ENCODE data around the gene LRRC49.
"Not testable (repeated sequence)": the region's sequence is repeated elsewhere in the genome, so short reads cannot be mapped to it uniquely, and the experiment has no call there.

Gene LRRC49

GRCh38 chr15:70858614-70859321 is 33.9 kb upstream of the LRRC49 start:
- H3K9me3 ChIP-seq (ENCODE audit: control insufficient read depth, insufficient read depth, low read length); H3K36me3 ChIP-seq (ENCODE audit: insufficient read depth, low read length); H3K9ac ChIP-seq (ENCODE audit: low read depth, low read length); H3K4me1 ChIP-seq (ENCODE audit: insufficient read depth, low read length): not testable (repeated sequence)

DNA sequence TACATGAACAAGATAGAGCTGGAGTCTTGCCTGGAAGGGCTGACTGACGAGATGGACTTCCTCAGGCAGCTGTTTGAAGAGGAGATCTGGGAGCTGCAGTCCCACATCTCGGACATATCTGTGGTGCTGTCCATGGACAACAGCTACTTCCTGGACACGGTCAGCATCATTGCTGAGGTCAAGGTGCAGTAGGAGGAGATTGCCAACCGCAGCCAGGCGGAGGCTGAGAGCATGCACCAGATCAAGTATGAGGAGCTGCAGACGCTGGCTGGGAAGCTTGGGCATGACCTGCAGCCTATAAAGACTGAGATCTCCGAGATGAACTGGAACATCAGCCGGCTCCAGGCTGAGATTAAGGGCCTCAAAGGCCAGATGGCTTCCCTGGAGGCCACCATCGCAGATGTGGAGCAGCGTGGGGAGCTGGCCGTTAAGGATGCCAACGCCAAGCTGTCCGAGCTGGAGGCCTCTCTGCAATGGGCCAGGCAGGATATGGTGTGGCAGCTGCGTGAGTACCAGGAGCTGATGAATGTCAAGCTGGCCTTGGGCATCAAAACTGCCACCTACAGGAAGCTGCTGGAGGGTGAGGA is 33.2 kb upstream of the LRRC49 start:
- Histone ChIP-seq H3K9ac (ENCODE audit: low read depth, low read length) (no peak overlapping the region), H3K4me1 (ENCODE audit: insufficient read depth, low read length) (no peaks in the 10 kb centered on the region; the same call in 1 of the 2 replicates), H3K36me3 (ENCODE audit: insufficient read depth, low read length) (no peaks in the 10 kb centered on the region), H3K9me3 (ENCODE audit: control insufficient read depth, insufficient read depth, low read length) (no peaks in the 10 kb centered on the region)

DNA sequence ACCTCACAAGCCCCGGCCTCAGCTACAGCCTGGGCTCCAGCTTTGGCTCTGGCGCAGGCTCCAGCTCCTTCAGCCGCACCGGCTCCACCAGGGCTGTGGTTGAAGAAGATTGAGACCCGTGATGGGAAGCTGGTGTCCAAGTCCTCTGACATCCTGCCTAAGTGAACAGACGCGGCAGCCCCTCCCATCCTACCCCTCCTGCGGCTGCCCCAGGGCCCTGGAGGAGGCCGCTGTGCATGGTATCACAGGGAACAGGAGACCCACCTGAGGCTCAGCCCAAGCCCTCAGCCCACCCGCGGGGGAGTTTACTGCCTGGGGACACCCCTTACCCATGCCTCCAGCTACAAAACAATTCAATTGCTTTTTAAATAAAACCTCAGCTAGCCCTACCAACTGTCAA is 32.6 kb upstream of the LRRC49 start:
- H3K36me3 ChIP-seq (ENCODE audit: insufficient read depth, low read length) = no peaks in the 10 kb centered on the region
- H3K4me1 ChIP-seq (ENCODE audit: insufficient read depth, low read length) = no peaks in the 10 kb centered on the region; the same call in 1 of the 2 replicates
- H3K9ac ChIP-seq (ENCODE audit: low read depth, low read length) = no peak overlapping the region
- H3K9me3 ChIP-seq (ENCODE audit: control insufficient read depth, insufficient read depth, low read length) = no peaks in the 10 kb centered on the region

DNA sequence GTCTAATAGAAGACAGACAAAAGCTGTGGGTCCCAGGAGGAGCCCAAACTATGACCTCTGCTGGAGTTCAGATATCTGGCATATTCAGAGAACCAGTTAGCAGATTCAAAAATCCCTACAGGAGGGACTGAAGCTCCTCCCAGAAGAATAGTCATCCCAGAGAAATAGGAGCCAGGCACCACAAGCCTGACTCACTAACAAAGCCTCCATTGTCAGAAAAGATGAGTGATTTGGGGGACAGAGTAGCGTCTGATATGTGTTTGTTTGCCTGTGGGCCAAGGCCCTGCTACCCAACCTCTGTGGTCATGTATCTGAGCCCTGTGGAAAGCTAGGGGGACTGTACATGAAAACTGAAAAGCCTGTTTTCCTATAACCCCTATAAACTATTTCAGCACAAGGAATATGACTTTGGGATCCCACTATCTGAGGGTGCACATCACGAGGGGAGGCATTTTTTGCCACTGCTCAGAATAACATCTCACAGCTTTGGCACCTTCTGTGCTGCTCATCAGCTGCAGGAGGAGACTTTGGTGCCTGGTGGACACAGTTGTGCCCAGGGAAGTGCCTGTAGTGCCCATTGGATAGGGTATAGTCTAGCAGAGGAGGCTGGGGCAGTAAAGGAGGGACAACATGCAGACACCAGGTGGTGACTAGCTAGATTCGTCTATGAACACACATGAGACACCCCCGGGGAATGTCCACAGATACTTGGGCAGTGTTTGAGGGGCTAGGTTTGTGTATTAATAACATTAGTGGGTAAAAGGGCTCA is 29.0 kb upstream of the LRRC49 start:
- Histone ChIP-seq H3K9ac (ENCODE audit: low read depth, low read length) (no peak overlapping the region), H3K9me3 (ENCODE audit: control insufficient read depth, insufficient read depth, low read length) (no peaks in the 10 kb centered on the region), H3K36me3 (ENCODE audit: insufficient read depth, low read length) (no peaks in the 10 kb centered on the region), H3K4me1 (ENCODE audit: insufficient read depth, low read length) (no peaks in the 10 kb centered on the region; the same call in 1 of the 2 replicates)

- Histone ChIP-seq H3K9me3 (ENCODE audit: control insufficient read depth, insufficient read depth, low read length) (no peaks in the 10 kb centered on the region), H3K36me3 (ENCODE audit: insufficient read depth, low read length) (no peaks in the 10 kb centered on the region), H3K4me1 (ENCODE audit: insufficient read depth, low read length) (no peaks in the 10 kb centered on the region; the same call in 1 of the 2 replicates), H3K9ac (ENCODE audit: low read depth, low read length) (no peak overlapping the region)
Observed at GRCh38 chr15:70866982-70867641, 25.5 kb upstream of the LRRC49 start.

DNA sequence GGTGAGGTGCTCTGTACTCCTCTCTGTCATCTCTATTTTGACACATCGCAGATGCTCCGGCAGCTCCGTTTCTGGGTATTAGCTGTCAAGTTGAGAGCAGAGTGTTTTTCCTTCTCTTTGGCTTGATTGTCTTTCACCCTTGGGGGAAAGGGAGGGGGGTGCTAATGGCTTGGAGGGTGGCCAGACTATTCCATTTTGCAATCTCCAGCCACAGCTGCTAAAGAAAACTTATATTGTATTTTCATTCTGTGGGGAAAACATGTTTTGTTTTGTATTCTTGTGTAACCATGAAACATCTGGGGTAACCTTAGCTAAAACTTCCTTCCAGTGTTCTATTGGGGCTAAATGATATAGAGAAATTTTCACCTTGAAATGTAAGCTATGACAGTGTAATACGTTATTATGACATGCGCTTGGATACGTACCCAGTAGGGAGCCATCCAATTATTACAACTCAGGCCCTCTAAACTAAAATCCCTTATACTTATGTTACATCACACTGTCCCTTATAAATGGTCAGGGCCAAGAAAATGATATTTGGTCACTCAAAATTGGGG is 24.6 kb upstream of the LRRC49 start:
- no peak overlapping the region for H3K9ac ChIP-seq (ENCODE audit: low read depth, low read length)
- no peaks in the 10 kb centered on the region; the same call in 1 of the 2 replicates for H3K4me1 ChIP-seq (ENCODE audit: insufficient read depth, low read length)
- no peaks in the 10 kb centered on the region for H3K9me3 ChIP-seq (ENCODE audit: control insufficient read depth, insufficient read depth, low read length)

DNA sequence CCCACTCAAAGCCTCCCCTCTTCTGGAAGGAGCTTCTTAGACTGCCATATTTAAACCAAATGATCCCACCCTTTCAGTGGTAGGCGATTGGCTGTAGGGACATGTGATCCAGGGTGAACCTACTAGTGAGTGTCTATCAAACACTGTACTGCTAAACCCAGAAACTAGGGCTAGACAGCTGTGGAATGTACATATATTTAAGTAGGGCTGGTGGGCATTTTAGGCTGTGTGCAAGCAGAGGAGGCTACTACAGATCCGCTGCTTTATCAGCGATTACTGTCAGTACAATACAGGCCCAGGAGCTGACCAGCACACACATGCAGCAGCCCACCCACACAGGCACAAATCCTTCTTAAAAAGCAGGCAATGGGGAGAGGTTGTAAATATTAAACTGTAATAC is 23.3 kb upstream of the LRRC49 start:
- no peaks in the 10 kb centered on the region for H3K9me3 ChIP-seq (ENCODE audit: control insufficient read depth, insufficient read depth, low read length)
- H3K9ac ChIP-seq (ENCODE audit: low read depth, low read length) = no peak overlapping the region
- no peaks in the 10 kb centered on the region for H3K4me1 ChIP-seq (ENCODE audit: insufficient read depth, low read length)
- no peaks in the 10 kb centered on the region for H3K36me3 ChIP-seq (ENCODE audit: insufficient read depth, low read length)

More for the DNA sequence above, 24.6 kb upstream of the LRRC49 start:
- H3K36me3 ChIP-seq (ENCODE audit: insufficient read depth, low read length) = no peaks in the 10 kb centered on the region

DNA sequence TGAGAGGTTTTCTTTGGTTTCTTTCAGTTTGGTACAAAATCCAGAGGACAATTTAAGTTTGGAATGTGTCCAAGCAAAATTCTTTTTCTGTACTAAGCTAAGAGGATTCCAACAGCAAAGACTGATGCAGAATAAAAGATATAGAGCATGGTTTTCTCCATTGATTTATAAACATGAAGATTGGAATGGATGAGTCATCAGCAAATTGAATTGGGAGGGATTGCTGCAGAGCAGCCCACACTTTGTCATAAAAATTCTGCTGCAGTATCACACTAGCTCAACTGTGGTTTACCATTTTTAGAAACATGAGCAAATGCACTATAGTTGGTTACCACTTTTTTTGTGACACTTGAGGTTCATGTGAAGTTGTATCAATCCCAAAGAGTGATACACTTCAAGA is 22.6 kb upstream of the LRRC49 start:
- no peak overlapping the region for H3K9ac ChIP-seq (ENCODE audit: low read depth, low read length)
- H3K36me3 ChIP-seq (ENCODE audit: insufficient read depth, low read length) = no peaks in the 10 kb centered on the region
- no peaks in the 10 kb centered on the region for H3K4me1 ChIP-seq (ENCODE audit: insufficient read depth, low read length)
- H3K9me3 ChIP-seq (ENCODE audit: control insufficient read depth, insufficient read depth, low read length) = no peaks in the 10 kb centered on the region

DNA sequence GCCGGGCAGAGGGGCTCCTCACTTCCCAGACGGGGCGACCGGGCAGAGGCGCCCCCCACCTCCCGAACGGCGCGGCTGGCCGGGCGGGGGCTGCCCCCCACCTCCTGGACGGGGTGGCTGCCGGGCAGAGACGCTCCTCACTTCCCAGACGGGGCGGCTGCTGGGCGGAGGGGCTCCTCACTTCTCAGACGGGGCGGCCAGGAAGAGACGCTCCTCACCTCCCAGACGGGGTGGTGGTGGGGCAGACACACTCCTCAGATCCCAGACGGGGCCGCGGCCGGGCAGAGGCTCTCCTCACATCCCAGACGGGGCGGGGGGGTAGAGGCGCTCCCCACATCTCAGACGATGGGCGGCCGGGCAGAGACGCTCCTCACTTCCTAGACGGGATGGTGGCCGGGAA is 21.1 kb upstream of the LRRC49 start:
- H3K9ac ChIP-seq (ENCODE audit: low read depth, low read length); H3K36me3 ChIP-seq (ENCODE audit: insufficient read depth, low read length); H3K4me1 ChIP-seq (ENCODE audit: insufficient read depth, low read length); H3K9me3 ChIP-seq (ENCODE audit: control insufficient read depth, insufficient read depth, low read length): not testable (repeated sequence)

GRCh38 chr15:70873232-70874054 is 19.2 kb upstream of the LRRC49 start:
- Histone ChIP-seq H3K4me1 (ENCODE audit: insufficient read depth, low read length) (no peaks in the 10 kb centered on the region), H3K9me3 (ENCODE audit: control insufficient read depth, insufficient read depth, low read length) (no peaks in the 10 kb centered on the region), H3K9ac (ENCODE audit: low read depth, low read length) (no peak overlapping the region), H3K36me3 (ENCODE audit: insufficient read depth, low read length) (no peaks in the 10 kb centered on the region)

DNA sequence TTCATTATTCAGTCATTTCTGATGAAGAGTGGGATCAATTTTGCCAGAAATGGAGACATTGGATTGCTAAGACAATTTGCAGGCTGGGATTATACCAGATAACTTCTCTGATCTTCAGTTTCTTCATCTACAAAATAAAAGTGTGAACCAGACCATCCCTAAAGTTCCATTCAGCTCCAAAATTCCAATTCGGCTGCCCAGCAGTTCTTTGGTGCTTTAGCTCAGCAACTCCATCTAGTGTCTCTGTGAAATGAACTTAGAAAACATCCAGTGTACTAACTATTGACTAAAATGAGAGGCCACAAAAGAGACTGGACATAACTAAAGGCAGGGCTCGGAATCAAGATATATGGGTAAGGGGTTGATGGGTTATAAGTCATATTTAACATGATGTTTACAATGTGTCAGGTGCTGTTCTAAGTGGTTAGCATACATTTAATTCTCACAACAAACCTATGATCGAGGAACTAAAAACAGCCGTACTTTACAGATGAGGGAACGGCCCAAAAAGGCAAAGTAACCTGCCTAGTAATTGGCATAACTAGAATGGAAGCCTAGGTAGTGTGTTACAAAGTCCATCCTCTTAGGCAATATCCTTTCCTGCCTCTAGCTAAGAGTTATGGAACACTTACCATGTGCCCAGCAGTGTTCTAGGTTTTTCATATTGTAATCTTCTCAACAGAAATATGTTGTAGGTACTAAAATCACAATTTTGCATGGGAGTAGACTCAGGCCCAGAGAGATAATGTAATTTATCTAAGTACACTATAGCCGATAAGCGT is 17.4 kb upstream of the LRRC49 start:
- no peaks in the 10 kb centered on the region for H3K36me3 ChIP-seq (ENCODE audit: insufficient read depth, low read length)
- no peaks in the 10 kb centered on the region for H3K9me3 ChIP-seq (ENCODE audit: control insufficient read depth, insufficient read depth, low read length)
- no peaks in the 10 kb centered on the region for H3K4me1 ChIP-seq (ENCODE audit: insufficient read depth, low read length)
- H3K9ac ChIP-seq (ENCODE audit: low read depth, low read length) = no peak overlapping the region

DNA sequence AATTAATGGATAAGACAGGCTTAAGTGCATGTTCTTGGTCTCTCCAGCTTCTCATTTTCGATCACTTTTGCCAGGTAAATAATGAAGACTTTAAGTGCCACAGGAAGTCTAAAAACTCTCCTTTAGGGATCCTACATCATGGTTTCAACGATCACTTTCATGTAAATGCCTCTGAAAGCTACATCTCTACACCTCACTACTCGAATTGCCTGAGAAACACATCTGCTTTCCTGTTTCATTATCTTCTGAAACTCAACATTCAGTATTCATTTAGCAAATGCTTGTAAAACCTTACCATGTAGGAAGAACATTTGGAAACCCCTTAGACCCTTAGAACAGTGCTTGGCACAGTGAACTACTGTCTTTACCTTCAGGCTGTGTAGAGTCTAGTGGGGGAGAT is 16.6 kb upstream of the LRRC49 start:
- Histone ChIP-seq H3K4me1 (ENCODE audit: insufficient read depth, low read length) (no peaks in the 10 kb centered on the region), H3K9me3 (ENCODE audit: control insufficient read depth, insufficient read depth, low read length) (no peaks in the 10 kb centered on the region), H3K36me3 (ENCODE audit: insufficient read depth, low read length) (no peaks in the 10 kb centered on the region), H3K9ac (ENCODE audit: low read depth, low read length) (no peak overlapping the region)

GRCh38 chr15:70876683-70877082 is 15.9 kb upstream of the LRRC49 start:
- no peak overlapping the region for H3K9ac ChIP-seq (ENCODE audit: low read depth, low read length)

More at GRCh38 chr15:70876683-70877082, 15.9 kb upstream of the LRRC49 start:
- Histone ChIP-seq H3K4me1 (ENCODE audit: insufficient read depth, low read length) (no peaks in the 10 kb centered on the region), H3K9me3 (ENCODE audit: control insufficient read depth, insufficient read depth, low read length) (no peaks in the 10 kb centered on the region), H3K36me3 (ENCODE audit: insufficient read depth, low read length) (no peaks in the 10 kb centered on the region)

Measured in ES-I3 (cell line).